Measurements from ENCODE around the gene PLA2G4A.

- TF ChIP-seq CTCF (conservative IDR thresholded peaks at IDR 0.05 in 1 of 2, IDR thresholded peaks at IDR 0.05 in 1 of 2; ENCODE audit: extremely low read depth in 1 of 2, insufficient read depth in 1 of 2, low read depth in 1 of 2, low read length in 2 of 2) (no peak), EZH2 (IDR thresholded peaks at IDR 0.05; ENCODE audit: borderline replicate concordance, low read length) (no peak)
Observed at GRCh38 chr1:186982116-186982515, 153.4 kb downstream of the PLA2G4A start.

Measured in mammary epithelial cell (primary cell).